Kasumi-1 (cell line): ENCODE measurements around the gene RNF6.
A peak's percentile ranks its signal among the peaks of the same experiment; 100 is the strongest.

Experiments
- DNase-seq, 2 experiments: peaks; one replicate each; lab custom pipeline; 2025; lab: John Stamatoyannopoulos, UW

Gene RNF6

GRCh38 chr13:26225896-26226617 is 3.9 kb upstream of the RNF6 start:
- no peak for DNase-seq

- peak; percentile 50 to 68 for DNase-seq
Observed at GRCh38 chr13:26222520-26223046, 469 bp upstream of the RNF6 start.

- peak in 1 of 2 experiments; percentile 59 for DNase-seq
Observed at GRCh38 chr13:26221399-26221720, 754 bp downstream of the RNF6 start.

GRCh38 chr13:26220575-26220974 is 1.5 kb downstream of the RNF6 start:
- no peak for DNase-seq

GRCh38 chr13:26219726-26220125 is 2.4 kb downstream of the RNF6 start:
- no peak for DNase-seq

DNA sequence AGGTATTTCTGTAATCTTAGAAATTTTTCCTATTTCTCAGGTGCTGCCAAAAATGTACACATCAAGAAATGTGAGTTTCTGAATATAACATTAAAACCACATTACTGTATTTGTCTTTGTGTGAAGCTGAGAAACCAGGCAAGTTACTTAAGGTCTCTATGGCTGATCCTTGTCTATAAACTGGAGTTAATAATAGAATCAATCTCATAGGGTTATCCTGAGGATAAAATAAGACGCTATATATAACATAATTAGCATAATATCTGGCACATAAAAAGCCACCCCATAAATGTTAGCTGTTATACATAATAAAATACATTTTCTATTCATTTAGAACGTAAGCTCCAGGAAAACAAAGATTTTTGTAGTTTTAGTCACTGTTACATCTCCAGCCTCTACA is 6.1 kb downstream of the RNF6 start:
- DNase-seq = no peak

DNA sequence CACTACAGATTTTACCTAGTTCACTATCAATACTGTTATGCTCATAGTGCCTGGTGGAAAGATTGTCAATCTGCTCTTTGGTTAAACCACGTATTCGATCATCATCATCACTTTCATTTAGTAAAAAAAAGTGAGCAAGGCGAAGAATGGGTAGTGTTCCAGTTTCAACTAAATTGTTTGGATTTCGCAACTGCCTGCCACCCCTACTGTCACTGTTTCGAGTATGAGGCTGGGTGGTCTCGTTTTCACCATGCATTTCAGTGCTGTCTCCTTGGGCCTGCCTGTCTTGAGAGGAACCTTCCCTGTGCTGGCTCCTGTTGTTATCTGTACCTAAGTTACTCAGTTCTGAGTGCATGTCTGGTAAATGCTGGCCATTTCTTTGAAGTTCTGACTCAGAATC is 8.1 kb downstream of the RNF6 start:
- no peak for DNase-seq

GRCh38 chr13:26213345-26213744 is 8.8 kb downstream of the RNF6 start:
- no peak for DNase-seq

DNA sequence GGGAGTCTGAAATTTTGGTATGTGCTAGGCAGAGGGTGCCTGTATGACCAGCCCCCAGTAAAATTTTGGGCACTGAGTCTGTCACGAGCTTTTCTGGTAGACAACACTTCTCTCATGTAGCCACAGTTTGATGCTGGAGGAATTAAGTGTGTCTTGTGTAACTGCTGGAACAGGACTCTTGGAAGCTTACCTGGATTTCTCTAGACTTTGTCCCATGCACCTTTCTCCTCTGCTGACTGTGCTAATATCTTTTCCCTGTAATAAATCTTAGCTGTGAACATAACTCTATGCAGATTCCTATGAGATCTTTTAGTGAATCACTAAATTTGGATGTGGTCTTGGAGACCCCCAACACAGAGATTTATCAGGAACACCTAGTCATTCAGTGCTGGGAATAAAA is 13.8 kb downstream of the RNF6 start:
- DNase-seq = no peak

GRCh38 chr13:26202365-26202972 is 19.6 kb downstream of the RNF6 start:
- DNase-seq = no peak

DNA sequence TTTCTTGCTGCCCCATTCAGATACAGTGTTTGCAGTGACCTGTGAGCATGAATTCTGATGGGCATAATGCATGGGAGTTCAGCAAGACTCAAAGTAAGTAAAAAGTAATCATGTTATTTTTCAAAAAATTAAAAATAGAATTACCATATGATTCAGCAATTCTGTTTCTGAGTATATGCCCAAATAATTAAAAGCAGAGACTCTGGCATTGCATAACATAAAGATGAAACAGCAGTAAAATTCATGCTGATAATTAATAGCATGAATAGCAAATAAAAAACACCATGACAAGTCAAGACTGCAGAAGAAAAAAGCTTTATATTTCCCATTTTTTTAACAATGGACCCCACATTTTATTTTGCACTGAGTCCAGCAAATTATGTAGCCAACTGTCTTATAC is 21.3 kb downstream of the RNF6 start:
- no peak for DNase-seq

DNA sequence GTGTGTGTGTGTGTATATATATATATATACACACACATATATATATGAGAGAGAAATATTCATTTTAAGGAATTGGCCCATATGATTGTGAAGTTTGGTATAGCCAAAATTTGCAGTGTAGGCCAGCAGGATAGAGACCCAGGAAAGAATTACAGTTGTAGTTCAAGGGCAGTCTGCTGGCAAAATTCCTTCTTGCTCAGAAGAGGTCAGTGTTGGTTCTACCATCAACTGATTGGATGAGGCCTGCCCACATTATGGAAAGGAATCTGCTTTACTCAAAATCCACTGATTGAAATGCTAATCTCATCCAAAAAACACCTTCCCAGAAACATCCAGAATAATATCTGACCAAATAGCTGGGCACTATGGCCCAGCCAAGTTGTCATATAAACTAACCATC is 24.0 kb downstream of the RNF6 start:
- no peak for DNase-seq

- no peak for DNase-seq
Observed at GRCh38 chr13:26197298-26197697, 24.8 kb downstream of the RNF6 start.

GRCh38 chr13:26186995-26187394 is 35.1 kb downstream of the RNF6 start:
- peak in 1 of 2 experiments; percentile 1 for DNase-seq

GRCh38 chr13:26186118-26186870 is 35.8 kb downstream of the RNF6 start:
- DNase-seq = peak; percentile 61 to 71

GRCh38 chr13:26185720-26186117 is 36.4 kb downstream of the RNF6 start:
- peak in 1 of 2 experiments; percentile 22 for DNase-seq

DNA sequence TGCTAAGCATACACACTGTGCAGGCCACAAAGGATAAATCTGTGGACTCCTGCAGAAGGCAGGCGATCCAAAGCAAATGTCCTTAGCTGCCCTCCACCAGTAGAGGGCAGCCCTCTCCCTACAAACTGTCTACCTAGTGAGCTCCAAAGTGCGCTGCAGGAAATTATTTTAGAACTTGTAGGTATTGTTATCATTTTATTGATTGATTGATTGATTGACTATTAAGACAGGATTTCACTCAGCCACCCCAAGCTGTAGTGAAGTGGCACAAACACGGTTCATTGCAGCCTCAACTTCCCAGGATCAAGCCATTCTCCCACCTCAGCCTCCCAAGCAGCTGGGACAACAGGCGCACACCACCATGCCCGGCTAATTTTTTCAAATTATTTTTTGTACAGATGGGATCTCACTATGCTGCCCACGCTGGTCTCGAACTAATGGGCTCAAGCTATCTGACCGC is 37.3 kb downstream of the RNF6 start:
- DNase-seq = peak; percentile 34 to 39

GRCh38 chr13:26183416-26183815 is 38.7 kb downstream of the RNF6 start:
- DNase-seq = no peak

GRCh38 chr13:26179344-26179743 is 42.8 kb downstream of the RNF6 start:
- no peak for DNase-seq

DNA sequence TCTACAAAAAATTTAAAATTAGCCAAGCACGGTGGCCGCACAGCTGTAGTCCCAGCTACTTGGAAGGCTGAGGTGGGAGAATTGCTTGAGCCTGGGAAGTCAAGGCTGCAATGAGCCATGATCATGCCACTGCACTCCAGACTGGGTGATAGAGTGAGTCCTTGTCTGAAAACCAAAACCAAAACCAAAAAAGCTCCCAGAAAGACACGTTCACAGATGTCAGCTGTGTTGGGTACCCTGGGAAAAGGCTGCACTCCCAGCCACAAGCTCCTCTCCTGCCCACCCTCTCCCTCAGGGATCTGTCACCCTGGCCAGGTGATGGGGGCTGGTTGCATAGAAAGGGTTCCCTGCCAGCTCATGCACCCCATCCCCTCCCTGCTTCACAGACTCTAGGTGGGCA is 53.3 kb downstream of the RNF6 start:
- no peak for DNase-seq

GRCh38 chr13:26168237-26168814 is 53.8 kb downstream of the RNF6 start:
- no peak for DNase-seq

DNA sequence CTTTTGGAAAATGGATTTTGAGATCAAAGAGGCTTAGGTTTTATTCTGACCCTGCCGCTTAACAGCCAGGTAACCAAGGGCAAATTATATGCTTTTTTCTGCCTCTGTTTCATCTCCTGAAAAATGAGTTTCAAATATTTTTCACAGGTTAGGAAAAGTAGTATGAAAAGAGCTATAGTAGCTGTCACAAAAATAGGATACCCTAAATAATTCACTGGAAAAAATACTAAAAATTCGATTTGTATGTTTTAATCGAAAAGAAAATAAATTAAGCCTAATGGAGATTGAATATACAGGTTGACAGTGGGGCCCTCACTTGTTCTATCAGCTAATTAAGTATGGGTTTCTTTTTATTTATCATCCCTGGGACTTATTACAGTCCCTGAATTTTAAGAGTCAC is 58.3 kb downstream of the RNF6 start:
- no peak for DNase-seq
